HG03060 (cell line): ENCODE results near the gene TMEM223.
"Not testable (repeated sequence)": the region's sequence is repeated elsewhere in the genome, so short reads cannot be mapped to it uniquely, and the experiment has no call there.

Source experiments
- ATAC-seq: cut with Tn5 transposase; IDR thresholded peaks from one replicate; pipeline ENCODE4 v1.9.1; 2021; ENCODE audit warnings: low read depth, moderate number of reproducible peaks; ENCODE audit not compliant: unreplicated experiment

TMEM223 gene

GRCh38 chr11:62791501-62792201 is at the start of gene TMEM223:
Gene TMEM223 (minus strand): TSS chr11:62792006. CDS start chr11:62791994, 12 bp downstream.
- ATAC-seq: no peak

- ATAC-seq: not testable (repeated sequence)
Observed at GRCh38 chr11:62840721-62841360, 49.0 kb upstream of the TMEM223 start.

GRCh38 chr11:62839050-62839945 is 47.5 kb upstream of the TMEM223 start, which contains the start of gene WDR74:
Gene WDR74 (minus strand): TSS chr11:62839590. CDS start chr11:62839570, 20 bp downstream.
- peak; percentile 31 for ATAC-seq

DNA sequence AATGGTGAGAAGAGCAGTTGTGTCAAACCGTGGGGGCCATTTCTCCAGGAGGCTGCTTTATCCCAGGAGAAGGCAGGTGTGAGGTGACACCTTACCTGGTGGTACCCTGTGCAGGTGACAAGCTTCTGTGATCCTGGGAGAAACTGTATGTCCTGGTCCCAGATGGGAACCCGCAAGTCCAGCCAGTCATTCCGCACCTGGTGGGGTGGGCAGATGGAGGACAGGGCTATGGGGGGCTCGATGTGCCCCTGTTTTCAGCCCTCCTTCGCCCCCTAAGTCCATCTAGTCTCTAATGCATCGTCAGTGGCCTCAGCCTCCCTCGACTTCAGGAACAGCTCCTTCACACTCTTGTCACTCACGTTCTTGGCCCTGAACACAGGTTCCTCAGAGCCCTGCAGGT is 43.5 kb upstream of the TMEM223 start:
- no peak for ATAC-seq

- ATAC-seq: peak; percentile 7
Observed at GRCh38 chr11:62832336-62833234, 40.8 kb upstream of the TMEM223 start, which contains the start of gene TEX54. Gene TEX54 (minus strand): TSS chr11:62832841.

DNA sequence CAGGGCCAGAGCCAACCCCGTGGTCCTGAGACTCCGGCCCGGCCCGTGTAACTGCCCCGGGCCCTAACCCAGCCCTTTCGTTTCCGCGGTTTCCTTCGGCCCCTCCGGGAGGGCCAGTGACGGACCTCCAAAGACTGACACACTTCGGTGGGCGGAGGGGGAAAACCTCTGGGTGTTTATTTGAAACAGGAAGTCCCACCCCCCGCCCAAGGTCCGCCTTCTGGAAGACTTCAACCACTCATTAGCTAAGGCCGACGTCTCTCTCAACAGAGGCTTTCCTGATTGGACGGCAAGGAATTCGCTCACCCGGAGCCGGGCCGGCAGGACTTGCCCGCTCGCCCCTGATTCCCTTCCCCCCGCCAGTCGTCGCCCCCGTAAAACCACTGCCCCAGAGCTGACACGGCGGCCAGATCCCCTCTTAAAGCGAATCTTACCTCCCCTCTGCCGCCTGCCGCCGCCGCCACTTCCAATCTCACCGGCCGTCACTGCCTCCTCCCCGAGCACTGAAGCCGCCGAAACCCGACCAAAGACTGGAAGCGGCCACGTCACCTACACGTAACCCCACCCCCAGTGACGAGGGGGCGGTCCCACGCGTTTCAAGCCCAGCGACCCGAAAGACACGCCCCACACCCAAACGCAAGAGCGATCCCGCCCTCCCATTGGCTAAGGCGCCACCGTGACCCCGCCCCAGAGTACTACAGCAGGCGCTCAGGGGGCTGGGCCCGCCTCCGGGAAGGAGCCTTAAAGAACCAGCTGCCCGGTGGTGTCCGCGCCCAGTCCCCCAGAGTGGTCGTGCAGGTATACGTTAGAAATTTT is 39.9 kb upstream of the TMEM223 start, which contains the start of gene STX5:
Gene STX5, minus strand, starts transcription at position 532 of the 816 bp plus-strand sequence. CDS start 808 bp downstream, outside the sequence.
- ATAC-seq: peak; percentile 47

DNA sequence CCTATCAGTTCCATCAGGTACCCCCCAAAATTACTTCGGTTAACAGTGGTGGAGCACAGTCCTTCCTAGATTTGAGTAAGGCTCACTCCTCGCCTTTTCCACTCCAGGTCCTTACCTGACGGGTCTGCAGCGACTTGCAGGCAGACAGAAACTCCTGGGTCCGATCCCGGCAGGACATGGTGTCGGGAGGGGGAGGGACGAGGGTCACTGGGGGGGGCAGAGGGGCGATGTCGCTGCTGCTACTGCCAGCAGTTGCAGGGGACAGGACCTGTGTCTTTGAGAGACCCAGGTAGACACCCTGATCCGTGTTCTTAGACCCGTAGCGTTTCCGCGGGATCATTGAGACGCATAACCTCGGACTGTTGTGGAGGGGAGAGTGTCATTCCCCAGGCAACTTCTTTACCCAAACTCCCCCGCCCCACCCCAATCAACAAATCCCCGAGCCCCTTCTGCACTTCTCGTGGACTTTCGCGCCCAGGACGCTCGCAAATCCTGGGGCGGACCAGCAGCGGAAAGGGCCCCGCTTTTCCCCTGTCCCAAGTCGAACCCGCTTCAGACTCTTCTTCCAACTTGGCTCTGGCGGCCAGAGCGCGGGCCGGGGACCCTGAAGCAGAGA is 39.2 kb upstream of the TMEM223 start:
- no peak for ATAC-seq

- ATAC-seq: not testable (repeated sequence)
Observed at GRCh38 chr11:62828130-62828529, 36.3 kb upstream of the TMEM223 start.

- ATAC-seq: no peak
Observed at GRCh38 chr11:62823677-62824076, 31.9 kb upstream of the TMEM223 start.

GRCh38 chr11:62817129-62817528 is 25.3 kb upstream of the TMEM223 start:
- ATAC-seq: no peak

- no peak for ATAC-seq
Observed at GRCh38 chr11:62816557-62816956, 24.8 kb upstream of the TMEM223 start.

DNA sequence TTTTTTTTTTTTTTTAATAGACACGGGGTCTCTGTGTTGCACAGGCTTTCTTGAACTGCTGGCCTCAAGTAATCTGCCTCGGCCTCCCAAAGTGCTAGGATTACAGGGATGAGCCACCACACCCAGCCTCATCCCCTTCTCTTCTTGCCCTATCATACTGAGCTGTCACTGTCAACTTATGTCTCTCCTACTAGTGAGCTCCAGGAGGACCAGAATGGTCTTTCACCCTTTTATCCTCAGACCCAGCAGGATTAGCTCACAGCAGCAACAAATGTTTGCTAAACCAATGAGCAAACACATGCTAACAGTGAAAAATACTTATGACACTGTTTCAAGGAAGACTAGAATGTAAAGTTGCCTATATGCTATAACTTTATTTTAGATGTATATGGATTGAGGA is 19.9 kb upstream of the TMEM223 start:
- ATAC-seq: no peak

- ATAC-seq: no peak
Observed at GRCh38 chr11:62810748-62811147, 18.9 kb upstream of the TMEM223 start.

- ATAC-seq: no peak
Observed at GRCh38 chr11:62806611-62807121, 14.9 kb upstream of the TMEM223 start.

- no peak for ATAC-seq
Observed at GRCh38 chr11:62805961-62806441, 14.2 kb upstream of the TMEM223 start.

DNA sequence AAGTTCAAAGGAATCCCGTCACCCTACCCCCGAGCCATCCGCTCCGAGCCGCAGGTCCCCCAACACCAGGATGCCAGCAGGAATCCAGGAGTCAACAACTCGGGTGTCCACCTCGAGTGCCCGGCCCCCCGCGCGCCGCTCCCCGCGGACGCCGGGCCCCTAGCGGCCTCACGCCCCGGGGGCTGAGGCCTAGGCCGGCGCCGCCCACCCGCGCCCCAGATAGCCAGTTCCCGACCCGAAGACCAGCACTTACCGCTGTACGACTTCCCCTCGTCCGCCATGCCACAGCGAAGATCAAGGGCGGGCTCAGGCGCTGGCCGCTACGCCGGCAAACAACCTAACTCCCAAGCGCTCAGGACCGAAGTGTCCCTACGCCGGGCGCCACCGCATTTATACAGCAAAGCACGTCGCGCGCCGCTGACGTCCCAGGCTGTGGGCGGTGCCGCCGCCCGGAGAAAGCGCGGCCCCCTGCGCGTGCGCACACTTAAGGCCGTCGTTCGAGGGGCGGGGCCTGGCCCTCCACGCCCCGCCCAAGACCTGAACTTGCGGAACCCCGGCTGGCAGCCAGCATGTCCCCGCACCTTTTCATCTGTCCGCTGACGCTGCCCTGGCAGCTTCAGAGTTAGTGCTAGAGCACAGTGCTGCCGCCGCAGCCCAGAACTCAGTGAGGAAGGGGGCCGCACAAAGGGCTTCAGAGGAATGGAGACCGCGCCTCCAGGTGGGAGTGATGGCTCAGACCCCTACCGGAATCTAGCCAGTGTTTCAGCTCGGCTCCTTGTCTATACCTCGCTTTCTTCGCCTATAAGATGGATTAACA is 13.5 kb upstream of the TMEM223 start, which contains the start of gene NXF1:
Gene NXF1, minus strand, starts transcription at position 365 of the 817 bp plus-strand sequence. Its CDS starts 84 bp downstream, at position 281.
- ATAC-seq: peak; percentile 71
